Kidney tubule cell (primary cell): Measurements from ENCODE around the gene ARMC12.

ENCODE experiments used
- DNase-seq: peaks from one replicate; pipeline ENCODE4 v3.0.0-alpha.2; 2018; ENCODE audit warnings: low spot score

Gene ARMC12

DNA sequence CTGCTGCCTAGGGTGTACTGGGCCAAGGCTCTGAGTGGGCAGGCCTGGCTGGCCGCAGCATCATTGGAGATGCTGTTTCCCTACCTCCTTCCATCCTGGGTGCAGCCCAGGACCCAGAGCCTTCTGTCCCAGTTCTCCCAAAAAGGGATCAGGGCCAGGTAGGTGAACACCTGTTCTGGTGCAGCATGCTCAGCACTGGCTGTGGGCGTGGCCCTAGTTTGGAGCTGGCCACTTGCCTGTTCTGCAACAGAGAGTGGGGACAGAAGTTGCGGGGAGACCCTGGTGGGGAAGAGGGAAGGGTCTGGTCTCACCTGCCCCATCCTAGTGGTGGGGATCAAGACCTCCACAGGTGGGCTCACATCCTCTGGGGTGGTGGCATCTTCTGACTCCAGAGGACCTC lies 1.4 kb upstream of the ARMC12 start:
- no peak for DNase-seq

DNA sequence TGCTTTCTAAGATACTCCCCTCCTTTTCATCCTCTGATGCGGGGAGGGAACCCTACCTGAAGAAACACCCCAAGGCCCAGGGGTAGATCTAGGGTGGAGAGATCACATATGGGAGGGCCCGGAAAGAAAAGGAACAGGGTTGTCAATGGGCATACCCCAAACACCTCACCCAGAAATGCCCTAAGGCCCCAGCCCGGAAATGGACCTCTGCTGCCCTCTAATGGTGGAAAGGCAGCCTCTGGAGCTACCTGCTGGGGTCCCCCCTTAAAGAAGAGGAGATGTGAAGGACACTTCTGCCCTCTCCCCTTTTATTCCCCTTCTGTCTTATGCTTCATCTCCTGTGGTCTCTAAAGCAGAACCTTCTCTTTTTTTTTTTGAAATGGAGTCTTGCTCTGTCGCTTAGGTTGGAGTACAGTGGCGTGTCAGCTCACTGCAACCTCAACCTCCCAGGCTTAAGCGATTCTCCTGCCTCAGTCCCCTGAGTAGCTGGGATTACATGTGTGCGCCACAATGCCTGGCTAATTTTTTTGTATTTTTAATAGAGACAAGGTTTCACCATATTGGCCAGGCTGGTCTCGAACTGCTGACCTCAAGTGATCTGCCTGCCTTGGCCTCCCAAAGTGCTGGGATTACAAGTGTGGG lies 458 bp upstream of the ARMC12 start:
- DNase-seq, result peak; percentile 57

DNA sequence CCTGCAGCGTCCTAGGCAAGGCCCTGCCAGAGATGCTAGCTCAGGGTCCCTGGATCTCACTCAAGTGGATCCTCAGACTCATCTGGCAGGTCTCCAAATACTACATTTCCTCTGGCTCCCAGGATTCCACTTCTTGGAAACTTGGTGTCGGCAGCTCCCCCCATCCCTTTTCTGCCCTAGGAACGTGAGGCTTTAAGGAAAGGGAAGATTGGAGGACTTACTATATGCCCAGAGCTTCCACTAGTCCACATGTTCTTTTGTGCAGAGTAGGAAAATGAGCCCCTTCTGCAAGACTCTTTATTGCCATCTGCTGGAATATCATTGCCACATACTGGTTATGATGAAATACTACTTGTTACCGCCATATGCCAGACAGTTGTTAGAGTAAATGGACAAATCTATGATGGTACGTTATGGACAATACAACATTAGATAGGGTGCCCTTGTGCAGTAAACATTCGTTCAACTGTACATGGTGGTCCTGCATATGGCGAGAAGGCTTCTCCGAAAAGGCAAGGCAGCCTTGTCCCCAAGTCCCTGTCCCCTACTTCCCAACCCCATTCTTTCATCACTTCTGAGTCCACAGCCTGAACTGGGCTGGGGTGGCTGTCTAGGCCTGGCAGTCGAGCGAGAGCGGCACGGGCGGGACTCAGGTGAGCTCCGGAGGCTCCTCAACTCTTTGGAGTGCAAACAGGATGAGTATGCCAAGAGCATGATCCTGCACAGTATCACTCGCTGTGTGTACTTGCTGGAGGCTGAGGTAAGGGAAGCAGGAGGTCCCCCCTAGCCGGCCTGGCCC lies 780 bp downstream of the ARMC12 start:
- peak; percentile 75 for DNase-seq

DNA sequence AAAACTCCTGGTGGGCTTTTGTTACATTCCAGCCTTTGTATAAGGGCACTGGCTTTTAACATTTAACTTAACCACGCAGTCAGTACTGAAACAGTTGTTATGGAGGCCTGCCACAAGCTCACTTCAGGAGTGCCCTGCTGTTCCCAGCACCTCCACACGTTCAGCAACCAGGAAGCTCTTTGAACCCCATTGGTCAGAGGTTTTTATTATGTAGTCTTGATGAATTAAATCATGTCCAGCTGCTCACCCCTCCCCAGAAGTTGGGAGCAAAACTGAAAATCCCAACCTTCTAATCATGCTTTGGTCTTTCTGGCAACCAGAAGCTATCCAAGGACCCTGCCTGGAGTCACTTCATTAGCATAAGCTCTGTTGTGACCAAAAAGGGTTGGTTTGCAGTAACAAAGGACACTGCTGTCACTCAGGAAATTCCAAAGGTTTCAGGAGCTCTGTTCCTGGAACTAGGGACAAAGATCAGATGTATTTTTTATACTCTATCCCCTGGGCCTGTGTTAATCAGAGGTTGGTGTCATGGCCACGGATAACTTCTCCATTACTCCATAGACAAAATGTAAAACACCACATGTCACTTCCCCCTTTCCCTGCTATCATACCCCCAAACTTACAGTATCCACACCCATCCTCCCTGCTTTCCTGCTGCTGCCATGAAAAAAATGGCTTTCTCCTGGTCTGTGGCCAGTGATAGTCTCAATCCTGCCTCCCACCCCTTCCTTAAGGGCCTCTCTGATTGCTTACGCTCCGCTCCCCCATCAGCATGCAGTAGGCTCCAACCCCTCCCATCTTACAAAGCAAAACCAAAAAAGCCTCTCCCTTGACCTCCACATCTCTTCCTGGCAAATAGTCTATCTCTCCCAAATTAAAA lies 3.1 kb downstream of the ARMC12 start:
- DNase-seq, result no peak

DNA sequence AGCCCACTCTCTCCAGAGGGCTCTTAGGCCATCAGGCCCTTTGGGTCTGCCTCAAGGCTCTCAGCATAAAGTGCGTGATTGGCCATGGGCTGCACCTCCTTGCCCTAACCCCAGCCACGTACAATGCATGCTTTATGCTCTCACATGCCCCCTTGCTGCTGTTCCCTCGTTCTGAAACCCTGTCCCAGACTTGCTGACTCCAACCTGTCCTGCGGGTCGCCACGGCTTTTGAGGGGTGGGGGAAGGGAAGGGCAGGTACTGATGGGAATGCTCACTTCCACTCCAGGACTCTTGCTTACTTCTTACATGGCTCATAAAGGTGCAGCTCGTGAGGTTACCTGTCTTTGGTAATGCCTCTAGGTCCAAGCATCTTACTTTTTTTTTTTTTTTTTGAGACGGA lies 6.0 kb downstream of the ARMC12 start:
- no peak for DNase-seq

DNA sequence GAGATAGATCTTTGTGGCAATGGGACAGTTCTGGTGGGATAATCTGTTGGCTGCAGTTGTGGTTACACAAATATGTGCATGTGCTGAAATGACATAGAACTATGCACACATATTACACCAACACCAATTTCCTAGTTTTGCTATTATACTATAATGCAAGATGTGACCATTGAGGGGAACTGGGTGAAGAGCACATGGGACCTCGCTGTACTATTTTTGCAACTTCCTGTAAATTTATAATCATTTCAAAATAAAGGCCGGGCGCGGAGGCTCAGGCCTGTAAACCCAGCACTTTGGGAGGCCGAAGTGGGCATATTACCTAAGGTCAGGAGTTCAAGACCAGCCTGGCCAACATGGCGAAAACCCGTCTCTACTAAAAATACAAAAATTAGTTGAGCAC lies 8.7 kb downstream of the ARMC12 start:
- no peak for DNase-seq

GRCh38 chr6:35746516-35746915 lies 9.7 kb downstream of the ARMC12 start:
- DNase-seq, result no peak

- no peak for DNase-seq
Measured at GRCh38 chr6:35747877-35748276, 11.0 kb downstream of the ARMC12 start.

GRCh38 chr6:35750557-35750956 lies 13.7 kb downstream of the ARMC12 start:
- no peak for DNase-seq

DNA sequence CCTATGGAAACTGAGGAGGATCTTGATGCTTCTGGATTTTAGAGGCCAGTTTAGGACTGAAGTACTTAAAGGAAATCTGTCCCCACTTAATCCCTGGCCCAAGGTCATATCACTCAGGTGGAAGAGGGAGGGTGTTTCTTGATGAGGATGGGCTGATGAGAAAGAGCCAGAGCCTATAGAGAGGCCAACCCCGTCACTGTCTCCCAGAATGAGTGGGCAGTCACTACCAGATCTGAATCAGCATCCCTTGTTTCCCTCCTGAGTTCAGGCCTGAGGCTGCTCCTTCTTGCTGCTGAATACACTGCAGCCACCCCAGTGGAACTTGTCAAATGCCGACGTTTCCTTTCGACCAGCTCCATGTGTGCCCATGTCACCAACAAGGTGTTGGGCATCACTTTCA lies 14.8 kb downstream of the ARMC12 start:
- no peak for DNase-seq

DNA sequence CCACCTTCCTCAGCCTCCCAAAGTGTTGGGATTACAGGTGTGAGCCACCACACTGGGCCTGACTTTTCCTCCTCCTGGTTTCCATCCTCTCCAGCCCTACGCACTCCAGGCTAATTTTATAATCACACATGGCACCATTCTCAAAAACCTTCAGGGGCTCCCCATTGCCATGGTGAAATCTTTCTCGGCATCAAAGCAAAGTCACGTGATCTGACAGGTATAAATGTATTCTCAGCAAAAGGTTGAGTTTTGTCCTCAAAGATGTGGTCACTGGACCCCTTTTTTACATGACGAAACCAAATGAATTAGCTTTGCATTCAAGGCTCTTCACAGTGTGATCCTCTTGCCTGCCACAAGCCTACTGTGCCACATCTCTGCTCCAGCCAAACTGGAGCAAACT lies 15.5 kb downstream of the ARMC12 start:
- DNase-seq, result no peak

DNA sequence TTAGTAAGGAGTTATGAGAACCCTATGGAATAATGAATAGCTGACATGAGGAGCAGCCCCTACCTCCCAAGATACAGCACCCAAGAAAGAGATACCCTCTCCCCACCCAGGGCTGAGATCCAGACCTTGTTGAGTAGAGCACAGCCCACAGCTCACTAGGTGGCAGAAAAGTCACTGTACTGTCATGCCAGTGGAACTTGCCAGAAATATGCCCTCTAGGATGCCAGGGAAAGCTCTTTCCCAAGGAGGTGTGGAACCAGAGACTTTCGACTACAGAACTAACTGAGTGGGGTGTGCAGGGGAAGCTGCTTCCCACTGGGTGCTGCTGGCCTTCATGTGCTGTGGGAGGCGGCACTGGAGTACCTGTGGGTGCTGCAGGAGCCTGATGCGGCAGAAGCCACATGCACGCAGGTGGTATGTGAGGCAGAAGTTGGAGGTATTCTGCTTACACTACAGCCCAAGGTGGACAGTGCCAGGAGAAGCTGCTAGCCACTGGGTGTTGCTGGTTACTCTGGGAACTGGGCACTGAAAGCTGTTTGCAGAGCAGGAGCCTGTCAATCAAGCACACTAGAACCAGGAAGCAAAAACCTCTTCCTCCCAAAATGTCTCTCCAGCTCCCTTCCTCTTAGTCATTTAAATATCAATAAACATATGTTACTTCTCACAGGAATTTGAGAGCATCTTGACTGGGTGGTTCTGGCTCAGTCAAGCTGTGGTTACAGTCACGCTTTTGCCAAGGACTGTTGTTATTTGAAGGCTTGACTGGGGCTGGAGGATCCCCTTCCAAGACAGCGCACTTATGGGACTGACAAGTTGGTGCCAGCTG lies 17.8 kb downstream of the ARMC12 start:
- peak; percentile 41 for DNase-seq

DNA sequence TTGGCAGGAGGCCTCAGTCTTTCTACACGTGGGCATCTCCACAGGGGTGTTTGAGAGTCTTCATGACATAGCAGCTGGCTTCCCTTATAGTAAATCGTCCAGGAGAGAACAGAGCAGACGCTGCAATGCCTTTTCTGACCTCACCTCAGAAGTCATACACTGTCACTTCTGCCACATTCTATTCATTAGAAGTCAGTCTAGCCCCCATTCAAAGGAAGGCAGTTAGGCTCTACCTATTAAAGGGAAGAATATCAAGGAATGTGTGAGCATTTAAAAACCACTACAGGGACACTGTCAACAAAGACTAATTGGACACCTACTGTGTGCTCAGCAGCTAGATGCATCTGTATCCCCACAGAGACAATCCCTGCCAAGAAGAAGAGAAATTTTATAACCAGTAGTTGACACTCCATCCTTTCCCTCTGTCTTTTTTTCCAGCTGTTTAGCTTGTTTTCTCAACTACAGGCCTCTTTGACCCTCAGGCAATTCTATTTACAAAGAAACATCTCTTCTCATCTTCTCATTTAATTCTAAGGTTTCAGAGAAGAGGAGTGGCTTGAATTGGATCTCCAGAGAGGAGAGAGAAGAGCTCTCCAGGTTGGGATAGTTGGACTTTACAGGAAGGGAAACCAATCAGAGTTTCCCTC lies 18.6 kb downstream of the ARMC12 start:
- no peak for DNase-seq

DNA sequence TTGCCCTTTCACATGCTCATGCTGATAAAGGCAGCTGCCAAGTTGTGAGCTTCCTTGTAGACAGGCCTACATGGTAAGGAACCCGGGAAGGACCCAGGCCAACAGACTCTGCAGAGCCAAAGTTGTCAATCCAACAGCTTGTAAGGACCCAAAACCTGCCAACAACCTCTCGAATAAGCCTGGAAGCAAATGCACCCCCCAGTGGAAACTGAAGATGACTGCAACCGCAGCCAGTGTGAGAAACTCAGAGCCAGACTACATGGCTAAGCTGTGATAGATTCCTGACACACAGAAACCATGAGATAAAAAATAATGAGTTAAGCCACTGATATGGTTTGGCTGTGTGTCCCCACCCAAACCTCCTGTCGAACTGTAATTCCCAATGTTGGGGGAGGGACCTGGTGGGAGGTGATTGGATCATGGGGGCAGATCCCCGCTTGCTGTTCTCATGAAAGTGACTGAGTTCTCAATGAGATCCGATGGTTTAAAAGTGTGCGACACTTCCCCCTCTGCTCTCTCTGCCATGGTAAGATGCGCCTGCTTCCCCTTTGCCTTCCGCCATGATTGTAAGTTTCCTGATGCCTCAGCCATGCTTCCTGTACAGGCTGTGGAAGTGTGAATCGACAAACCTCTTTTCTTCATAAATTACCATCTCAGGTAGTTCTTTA lies 20.8 kb downstream of the ARMC12 start:
- DNase-seq, result peak; percentile 17

DNA sequence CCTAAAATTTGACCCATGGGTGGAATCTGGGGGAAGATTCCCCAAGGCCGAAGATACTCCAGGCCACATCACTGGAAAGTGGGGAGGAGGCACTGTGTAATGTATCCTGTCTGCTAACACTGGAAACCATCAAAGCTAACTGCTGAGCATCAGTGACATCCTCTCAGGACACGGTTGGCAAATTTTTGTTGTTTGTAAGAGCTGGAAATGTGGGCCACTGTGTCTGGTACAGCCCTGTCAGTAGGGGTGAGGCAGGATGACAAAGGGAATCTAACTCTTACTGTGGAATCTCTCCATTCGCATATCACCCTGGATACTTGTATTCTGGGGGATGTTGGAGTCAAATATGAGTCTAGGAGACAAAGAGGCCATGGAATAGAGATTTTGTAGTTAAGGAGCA lies 22.6 kb downstream of the ARMC12 start:
- DNase-seq, result no peak

GRCh38 chr6:35765739-35766138 lies 28.9 kb downstream of the ARMC12 start:
- DNase-seq, result no peak

- no peak for DNase-seq
Measured at GRCh38 chr6:35769211-35769610, 32.4 kb downstream of the ARMC12 start.

DNA sequence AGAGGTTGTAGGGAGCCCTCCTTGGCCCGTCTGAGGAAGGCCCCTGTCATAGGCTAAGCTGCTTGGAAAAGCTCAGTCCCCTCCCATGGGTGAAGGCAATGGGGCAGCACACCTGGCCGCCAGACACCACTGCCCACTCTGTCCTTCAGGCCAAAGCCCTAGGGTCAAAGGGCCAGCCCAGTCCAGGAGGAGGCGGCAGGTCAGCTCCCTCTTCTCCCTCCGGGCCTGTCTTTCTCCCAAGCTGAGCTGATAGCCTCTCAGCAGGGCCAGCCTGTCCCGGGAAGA lies 34.5 kb downstream of the ARMC12 start:
- DNase-seq, result no peak

- DNase-seq, result no peak
Measured at GRCh38 chr6:35774116-35774794, 37.4 kb downstream of the ARMC12 start.

DNA sequence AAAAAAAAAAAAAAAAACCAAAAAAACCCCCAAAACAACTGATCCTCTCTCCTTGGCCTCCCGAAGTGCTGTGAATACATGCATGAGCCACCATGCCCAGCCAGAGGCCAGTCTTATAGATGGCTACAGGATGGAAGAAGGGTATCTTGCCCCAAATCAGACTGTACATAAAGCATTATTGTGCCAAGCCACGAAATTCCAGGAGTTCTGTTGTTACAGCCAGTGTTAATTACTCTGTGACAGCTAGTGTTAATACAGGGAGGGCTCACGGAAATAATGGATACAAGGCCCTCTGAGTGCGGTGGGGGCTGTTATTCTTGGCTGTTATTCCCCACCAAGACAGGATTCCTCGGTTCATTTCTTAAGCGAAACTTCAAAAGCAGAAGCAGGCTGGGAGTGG lies 38.2 kb downstream of the ARMC12 start:
- no peak for DNase-seq
